Upper lobe of left lung (tissue), 4 donors: ENCODE results near the gene TTR.

Experiments used
- CTCF ChIP-seq, 6 experiments: fragments of 450-650 bp in 4 of 6; fragments of 200-600 bp in 2 of 6; sonication (generic) in 2 of 6; IDR thresholded peaks; one replicate each; pipeline ENCODE4 v1.5.1; 2016 to 2019; ENCODE audit warnings: antibody characterized with exemption in 6 of 6
- POLR2A ChIP-seq, 4 donors: fragments of 450-650 bp; IDR thresholded peaks; one replicate each; pipeline ENCODE4 v1.5.1; 2016 to 2017; ENCODE audit warnings: antibody characterized with exemption in 4 of 4, mild to moderate bottlenecking in 2 of 4

- no peak for TF ChIP-seq CTCF (IDR thresholded peaks at IDR 0.05)
- no peak for TF ChIP-seq POLR2A (IDR thresholded peaks at IDR 0.05)
These were observed 55.6 kb downstream of the TTR start for GRCh38 chr18:31647127-31647753.
